ENCODE measurements around the gene ADCY9.

The ADCY9 gene

DNA sequence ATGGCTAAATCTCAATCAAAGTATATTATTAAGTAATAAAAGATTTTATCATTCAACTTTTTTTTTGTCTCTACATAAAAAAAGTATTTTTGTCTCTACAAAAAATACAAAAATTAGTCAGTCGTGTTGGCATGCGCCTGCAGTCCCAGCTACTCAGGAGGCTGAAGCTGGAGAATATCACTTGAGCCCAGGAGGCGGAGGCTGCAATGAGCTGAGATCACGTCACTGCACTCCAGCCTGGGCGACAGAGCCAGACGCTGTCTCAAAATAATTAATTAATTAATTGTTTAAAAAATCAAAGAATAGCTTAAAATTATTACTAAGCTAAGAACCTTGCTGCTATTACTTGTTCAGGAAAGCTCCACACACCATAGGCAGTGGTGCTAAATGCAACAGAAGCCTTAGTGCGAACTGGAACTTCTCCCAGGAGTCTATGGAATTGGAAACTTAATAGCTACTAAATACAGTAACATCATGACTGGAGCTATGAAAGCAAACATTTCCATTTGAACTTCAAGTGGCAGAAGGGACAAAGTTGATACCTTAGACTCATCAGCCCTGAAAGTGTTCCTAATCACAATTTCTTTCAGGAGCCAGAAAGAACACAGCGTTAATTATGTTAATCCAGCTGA, 22.6 kb downstream of the ADCY9 start:
- Histone ChIP-seq H3K27me3 (ENCODE audit: insufficient read depth, low read length) (no peaks in the 10 kb centered on the region), H3K4me3 (ENCODE audit: low read depth, low read length) (peak overlapping the region; percentile 67), H3K36me3 (ENCODE audit: insufficient read depth, low read length) (no peaks in the 10 kb centered on the region), H3K79me2 (ENCODE audit: control insufficient read depth, insufficient read depth, low read length, unreplicated experiment) (peaks cover 5% of the 10 kb centered on the region), H3K27ac (ENCODE audit: low read depth, low read length) (peak overlapping the region; percentile 51; the same call in 1 of the 2 replicates), H2AFZ (ENCODE audit: low read length, unreplicated experiment) (no peak overlapping the region), H3K4me1 (ENCODE audit: control insufficient read depth, insufficient read depth, low read length, unreplicated experiment) (peaks cover 13% of the 10 kb centered on the region)

DNA sequence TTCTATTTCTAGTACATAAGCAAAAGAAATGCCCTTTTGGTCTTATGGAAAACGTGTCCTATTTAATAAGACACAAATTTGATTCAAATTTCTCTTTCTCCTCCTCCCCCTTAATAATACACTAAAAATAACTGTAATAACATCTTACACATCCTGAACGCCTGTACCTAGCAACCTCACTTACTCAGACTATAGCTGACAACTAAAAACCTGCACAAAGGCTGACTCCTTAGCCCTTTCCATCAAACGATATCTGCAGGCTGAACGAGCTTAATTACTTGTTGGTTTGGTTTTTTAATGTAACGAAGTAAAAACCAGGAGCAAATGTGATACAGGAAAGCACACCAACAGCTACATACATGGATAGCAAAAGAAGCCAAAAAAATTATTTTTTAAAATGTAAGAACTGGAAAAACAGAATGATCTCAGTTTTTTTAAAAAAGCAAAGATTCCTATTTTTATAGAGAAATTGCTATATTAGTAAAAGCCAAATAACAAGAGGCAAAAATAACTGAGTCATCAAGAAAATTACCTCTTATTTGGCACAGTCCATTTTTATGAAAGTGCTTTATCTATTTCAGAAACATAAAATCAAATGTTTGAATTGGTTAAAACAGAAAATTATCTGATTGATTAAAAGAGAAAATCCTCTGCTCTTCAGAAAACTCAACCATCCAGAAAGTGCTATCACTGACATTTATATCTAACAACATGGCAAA, 23.5 kb downstream of the ADCY9 start:
- Histone ChIP-seq H3K36me3 (ENCODE audit: insufficient read depth, low read length) (no peaks in the 10 kb centered on the region), H2AFZ (ENCODE audit: low read length, unreplicated experiment) (peak overlapping the region; percentile 6), H3K4me3 (ENCODE audit: low read depth, low read length) (peak overlapping the region; percentile 67), H3K27me3 (ENCODE audit: insufficient read depth, low read length) (no peaks in the 10 kb centered on the region), H3K79me2 (ENCODE audit: control insufficient read depth, insufficient read depth, low read length, unreplicated experiment) (peaks cover 5% of the 10 kb centered on the region), H3K27ac (ENCODE audit: low read depth, low read length) (peak overlapping the region; percentile 51), H3K4me1 (ENCODE audit: control insufficient read depth, insufficient read depth, low read length, unreplicated experiment) (peaks cover 13% of the 10 kb centered on the region)

DNA sequence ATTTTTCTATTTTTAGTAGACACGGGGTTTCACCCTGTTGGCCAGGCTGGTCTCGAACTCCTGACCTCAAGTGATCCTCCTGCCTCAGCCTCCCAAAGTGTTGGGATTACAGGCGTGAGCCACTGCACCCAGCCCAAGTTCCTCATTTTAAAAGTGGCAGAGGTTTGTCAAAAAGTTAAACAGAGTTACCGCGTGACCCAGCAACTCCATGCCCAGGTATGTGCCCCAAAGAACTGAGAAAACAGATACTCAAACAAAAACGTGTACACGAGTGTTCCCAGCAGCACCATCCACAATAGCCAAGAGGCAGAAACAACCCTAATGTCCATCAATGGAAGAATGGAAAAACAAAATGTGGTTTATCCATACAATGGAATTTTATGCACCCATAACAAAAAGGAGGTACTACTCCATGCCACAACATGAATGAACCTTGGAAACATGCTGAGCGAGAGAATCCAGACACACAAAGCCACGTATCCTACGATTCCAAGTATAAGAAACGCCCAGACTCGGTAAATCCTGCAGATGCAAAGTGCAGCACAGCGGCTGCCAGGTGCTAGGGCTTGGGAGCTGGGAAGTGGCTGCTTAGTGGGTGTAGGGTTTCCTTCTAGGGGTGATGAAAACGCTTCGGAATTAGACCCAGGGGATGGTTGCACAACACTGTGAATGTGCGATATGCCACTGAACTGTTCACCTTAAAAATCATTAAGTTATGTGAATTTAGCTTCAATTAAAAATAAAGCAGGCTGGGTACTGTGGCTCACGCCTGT, 24.8 kb downstream of the ADCY9 start:
- no peak overlapping the region for H3K27ac ChIP-seq (ENCODE audit: low read depth, low read length)
- H3K4me3 ChIP-seq (ENCODE audit: low read depth, low read length): no peak overlapping the region
- H3K36me3 ChIP-seq (ENCODE audit: insufficient read depth, low read length): no peaks in the 10 kb centered on the region
- H3K79me2 ChIP-seq (ENCODE audit: control insufficient read depth, insufficient read depth, low read length, unreplicated experiment): peaks cover 5% of the 10 kb centered on the region
- no peaks in the 10 kb centered on the region for H3K27me3 ChIP-seq (ENCODE audit: insufficient read depth, low read length)
- no peak overlapping the region for H2AFZ ChIP-seq (ENCODE audit: low read length, unreplicated experiment)
- H3K4me1 ChIP-seq (ENCODE audit: control insufficient read depth, insufficient read depth, low read length, unreplicated experiment): peaks cover 13% of the 10 kb centered on the region

DNA sequence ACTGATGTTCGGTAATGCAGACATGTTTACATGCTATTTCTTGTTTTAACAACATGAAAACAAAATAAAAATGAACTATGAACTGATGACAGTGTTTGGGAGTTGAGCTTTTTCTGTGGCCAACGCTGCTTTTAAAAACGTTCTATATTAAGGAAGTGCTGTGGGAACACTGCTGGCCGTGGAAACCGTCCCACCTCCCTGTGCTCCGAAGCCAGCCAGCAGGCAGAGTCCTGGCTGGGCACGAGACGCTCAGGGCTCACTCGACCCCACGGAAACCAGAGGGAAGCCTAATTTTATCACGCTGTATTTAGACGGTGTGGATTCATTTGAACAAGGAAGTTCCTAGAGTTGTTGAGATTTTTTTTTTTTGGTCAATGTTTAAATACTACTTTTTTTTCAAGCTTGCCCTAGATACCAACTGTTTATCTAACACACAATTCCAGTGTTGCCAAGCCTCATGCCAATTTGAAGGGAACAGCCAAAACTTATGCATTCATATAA, 25.8 kb downstream of the ADCY9 start:
- Histone ChIP-seq H2AFZ (ENCODE audit: low read length, unreplicated experiment) (no peak overlapping the region), H3K79me2 (ENCODE audit: control insufficient read depth, insufficient read depth, low read length, unreplicated experiment) (peaks cover 5% of the 10 kb centered on the region), H3K27ac (ENCODE audit: low read depth, low read length) (no peak overlapping the region), H3K36me3 (ENCODE audit: insufficient read depth, low read length) (no peaks in the 10 kb centered on the region), H3K27me3 (ENCODE audit: insufficient read depth, low read length) (no peaks in the 10 kb centered on the region), H3K4me1 (ENCODE audit: control insufficient read depth, insufficient read depth, low read length, unreplicated experiment) (peaks cover 13% of the 10 kb centered on the region), H3K4me3 (ENCODE audit: low read depth, low read length) (no peak overlapping the region)

DNA sequence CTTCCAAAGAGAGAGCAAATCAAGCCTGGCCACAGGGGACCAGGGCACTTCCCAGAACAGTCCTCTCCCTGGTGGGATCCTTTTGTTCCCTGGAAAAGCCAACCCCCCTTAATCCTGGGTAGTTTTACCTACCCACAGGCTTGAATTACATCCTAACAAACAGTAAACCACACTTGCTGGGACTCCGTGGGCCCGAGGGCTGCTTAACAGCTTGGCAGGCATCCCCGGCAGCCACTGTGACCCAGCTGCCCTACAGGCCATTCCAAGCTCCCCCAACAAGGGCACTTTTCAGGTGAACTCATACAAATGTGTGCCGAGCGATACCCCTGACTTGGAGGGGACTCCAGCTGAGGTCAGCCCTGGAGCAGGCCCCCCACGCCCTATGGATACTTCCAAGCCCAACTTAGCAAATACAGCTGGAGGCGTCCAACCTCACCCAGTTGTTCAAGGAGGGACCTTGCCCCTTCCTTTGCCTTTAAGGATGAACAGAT, 26.4 kb downstream of the ADCY9 start:
- Histone ChIP-seq H2AFZ (ENCODE audit: low read length, unreplicated experiment) (no peak overlapping the region), H3K79me2 (ENCODE audit: control insufficient read depth, insufficient read depth, low read length, unreplicated experiment) (peaks cover 5% of the 10 kb centered on the region), H3K36me3 (ENCODE audit: insufficient read depth, low read length) (no peaks in the 10 kb centered on the region), H3K27me3 (ENCODE audit: insufficient read depth, low read length) (no peaks in the 10 kb centered on the region), H3K4me3 (ENCODE audit: low read depth, low read length) (no peak overlapping the region), H3K4me1 (ENCODE audit: control insufficient read depth, insufficient read depth, low read length, unreplicated experiment) (peaks cover 13% of the 10 kb centered on the region), H3K27ac (ENCODE audit: low read depth, low read length) (no peak overlapping the region)

DNA sequence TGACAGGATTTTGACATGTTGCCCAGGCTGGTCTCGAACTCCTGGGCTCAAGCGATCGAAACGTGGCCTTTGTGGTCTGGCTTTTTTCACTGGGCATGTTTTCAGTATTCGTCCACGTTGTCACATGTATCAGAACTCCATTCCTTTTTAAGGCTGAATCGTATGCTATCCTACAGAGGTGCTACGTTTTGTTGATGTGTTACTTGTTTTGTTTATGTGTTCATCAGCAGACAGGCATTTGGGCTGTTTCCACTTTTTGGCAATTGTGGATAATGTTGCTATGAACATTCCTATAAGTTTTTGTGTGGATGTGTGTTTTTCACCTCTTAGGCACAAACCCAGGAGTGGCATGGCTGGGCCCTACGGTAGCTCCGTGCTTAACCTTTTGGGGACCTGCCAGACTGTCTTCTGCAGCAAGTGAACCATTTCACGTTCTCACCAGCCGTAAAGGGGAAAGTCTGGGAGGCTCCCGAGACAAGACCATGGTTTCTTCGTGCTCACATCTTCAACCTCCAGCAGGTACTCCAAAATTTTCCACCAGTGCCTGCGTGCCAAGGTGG, 26.9 kb downstream of the ADCY9 start:
- Histone ChIP-seq H3K4me3 (ENCODE audit: low read depth, low read length) (no peak overlapping the region), H3K79me2 (ENCODE audit: control insufficient read depth, insufficient read depth, low read length, unreplicated experiment) (peaks cover 5% of the 10 kb centered on the region), H3K4me1 (ENCODE audit: control insufficient read depth, insufficient read depth, low read length, unreplicated experiment) (peaks cover 13% of the 10 kb centered on the region), H3K27me3 (ENCODE audit: insufficient read depth, low read length) (no peaks in the 10 kb centered on the region), H3K27ac (ENCODE audit: low read depth, low read length) (no peak overlapping the region), H3K36me3 (ENCODE audit: insufficient read depth, low read length) (no peaks in the 10 kb centered on the region), H2AFZ (ENCODE audit: low read length, unreplicated experiment) (no peak overlapping the region)

DNA sequence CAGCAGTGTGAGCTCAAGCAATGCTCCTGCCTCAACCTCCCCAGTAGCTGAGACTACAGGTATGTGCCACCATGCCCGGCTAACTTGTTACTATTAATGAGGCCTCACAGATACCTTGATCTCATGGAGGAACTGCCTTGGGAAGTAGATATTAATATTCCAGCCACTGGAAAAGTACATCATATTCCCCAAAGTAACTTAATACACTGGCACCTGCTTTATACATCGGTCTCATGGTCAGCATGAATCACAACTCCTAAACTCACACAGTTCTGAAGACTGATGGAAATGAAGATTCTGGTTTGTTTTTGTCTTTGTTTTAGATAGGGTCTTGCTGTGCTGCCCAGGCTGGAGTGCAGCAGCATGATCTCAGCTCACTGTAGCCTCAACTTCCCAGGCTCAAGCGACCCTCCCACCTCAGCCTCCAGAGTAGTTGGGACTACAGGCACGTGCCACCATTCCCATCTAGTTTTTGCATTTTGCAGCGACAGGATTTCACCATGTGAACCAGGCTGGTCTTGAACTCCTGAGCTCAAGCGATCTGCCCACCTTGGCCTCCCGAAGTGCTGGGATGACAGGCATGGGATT, 28.2 kb downstream of the ADCY9 start:
- H3K27ac ChIP-seq (ENCODE audit: low read depth, low read length): no peak overlapping the region
- no peak overlapping the region for H3K4me3 ChIP-seq (ENCODE audit: low read depth, low read length)
- H3K79me2 ChIP-seq (ENCODE audit: control insufficient read depth, insufficient read depth, low read length, unreplicated experiment): peaks cover 5% of the 10 kb centered on the region
- H3K4me1 ChIP-seq (ENCODE audit: control insufficient read depth, insufficient read depth, low read length, unreplicated experiment): peaks cover 8% of the 10 kb centered on the region
- no peaks in the 10 kb centered on the region for H3K27me3 ChIP-seq (ENCODE audit: insufficient read depth, low read length)
- no peak overlapping the region for H2AFZ ChIP-seq (ENCODE audit: low read length, unreplicated experiment)
- no peaks in the 10 kb centered on the region for H3K36me3 ChIP-seq (ENCODE audit: insufficient read depth, low read length)

DNA sequence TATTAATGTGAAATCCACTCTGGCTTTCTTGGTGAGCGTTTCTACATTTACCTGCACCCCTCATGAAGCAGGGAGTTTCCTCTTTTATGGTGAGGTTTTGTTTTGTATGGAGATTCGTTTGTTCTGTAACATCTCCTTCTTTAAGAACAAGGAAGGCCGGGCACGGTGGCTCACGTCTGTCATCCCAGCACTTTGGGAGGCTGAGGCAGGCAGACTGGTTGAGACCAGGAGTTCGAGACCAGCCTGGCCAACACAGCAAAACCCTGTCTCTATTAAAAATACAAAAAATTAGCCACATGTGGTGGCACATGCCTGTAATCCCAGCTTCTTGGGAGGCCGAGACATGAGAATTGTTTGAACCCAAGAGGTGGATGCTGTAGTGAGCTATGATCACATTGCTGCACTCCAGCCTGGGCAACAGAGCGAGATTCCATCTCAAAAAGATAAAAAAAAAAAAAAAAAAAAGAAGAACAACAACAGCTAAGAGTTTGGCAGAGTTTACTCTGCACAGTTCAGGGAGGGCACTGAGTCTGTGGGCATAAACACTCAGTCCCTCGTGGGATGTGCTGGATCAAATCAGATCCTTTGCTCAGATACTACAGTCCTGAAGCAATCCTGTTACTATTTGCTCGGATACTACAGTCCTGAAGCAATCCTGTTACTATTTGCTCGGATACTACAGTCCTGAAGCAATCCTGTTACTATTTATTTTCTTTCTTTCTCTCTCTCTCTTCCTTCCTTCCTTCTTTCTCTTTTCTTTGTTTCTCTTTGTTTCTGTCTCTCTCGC, 28.9 kb downstream of the ADCY9 start:
- Histone ChIP-seq H3K4me1 (ENCODE audit: control insufficient read depth, insufficient read depth, low read length, unreplicated experiment) (peaks cover under 1% of the 10 kb centered on the region), H3K4me3 (ENCODE audit: low read depth, low read length) (no peak overlapping the region), H3K27ac (ENCODE audit: low read depth, low read length) (no peak overlapping the region), H3K79me2 (ENCODE audit: control insufficient read depth, insufficient read depth, low read length, unreplicated experiment) (peaks cover 5% of the 10 kb centered on the region), H3K36me3 (ENCODE audit: insufficient read depth, low read length) (no peaks in the 10 kb centered on the region), H3K27me3 (ENCODE audit: insufficient read depth, low read length) (no peaks in the 10 kb centered on the region), H2AFZ (ENCODE audit: low read length, unreplicated experiment) (no peak overlapping the region)

DNA sequence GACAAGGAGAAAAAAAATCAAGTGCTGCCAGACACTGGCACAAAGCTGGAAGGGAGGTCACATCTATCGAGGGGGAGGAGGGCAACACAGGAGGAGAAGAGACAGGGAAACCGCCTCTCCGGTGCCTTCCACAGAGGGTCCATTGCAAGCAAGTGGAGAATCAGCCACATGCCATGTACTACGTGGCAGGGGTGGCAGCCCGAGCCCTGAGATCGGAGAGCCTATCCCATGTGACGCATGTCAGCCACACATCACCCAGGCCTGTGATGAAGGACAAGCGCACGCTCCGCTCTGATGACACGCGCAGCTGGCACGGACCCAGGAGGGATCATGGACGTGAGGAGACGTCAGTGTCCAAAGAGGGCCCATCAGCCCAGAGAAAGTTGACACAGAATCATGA, 30.1 kb downstream of the ADCY9 start:
- no peak overlapping the region for H3K27ac ChIP-seq (ENCODE audit: low read depth, low read length)
- no peaks in the 10 kb centered on the region for H3K79me2 ChIP-seq (ENCODE audit: control insufficient read depth, insufficient read depth, low read length, unreplicated experiment)
- H3K27me3 ChIP-seq (ENCODE audit: insufficient read depth, low read length): no peaks in the 10 kb centered on the region
- H3K4me3 ChIP-seq (ENCODE audit: low read depth, low read length): no peak overlapping the region
- H3K36me3 ChIP-seq (ENCODE audit: insufficient read depth, low read length): no peaks in the 10 kb centered on the region
- no peaks in the 10 kb centered on the region for H3K4me1 ChIP-seq (ENCODE audit: control insufficient read depth, insufficient read depth, low read length, unreplicated experiment)
- no peak overlapping the region for H2AFZ ChIP-seq (ENCODE audit: low read length, unreplicated experiment)
